Measurements from ENCODE around the gene DMAP1.

GRCh38 chr1:44239331-44239960 lies 26.2 kb downstream of the DMAP1 start:
- no peak for TF ChIP-seq ZNF317 (CRISPR knock-in tag; IDR thresholded peaks at IDR 0.05; ENCODE audit: borderline replicate concordance, low read depth)
- TF ChIP-seq CTCF (IDR thresholded peaks at IDR 0.05) = no peak
- TF ChIP-seq RELA (CRISPR knock-in tag; IDR thresholded peaks at IDR 0.05; ENCODE audit: borderline replicate concordance) = no peak
- TF ChIP-seq CREM (CRISPR knock-in tag; IDR thresholded peaks at IDR 0.05) = no peak
- no peak for TF ChIP-seq SP1 (CRISPR knock-in tag; conservative IDR thresholded peaks at IDR 0.05)
